Glutamatergic neuron (in vitro differentiated cells): ENCODE measurements around the gene PDE7B. TPM values are rescaled to one million over a fixed set of nuclear protein-coding genes. Genes with fewer than 3 reads are reported as not detected.

ENCODE experiments used
- DNase-seq: peaks from one replicate; pipeline ENCODE4 v3.0.0; 2022
- H3K27ac Mint-ChIP-seq: one replicate; pipeline ENCODE4 v1.8.0; 2020; ENCODE audit warnings: mild to moderate bottlenecking, mixed read lengths, inconsistent platforms; ENCODE audit not compliant: unreplicated experiment
- H3K27me3 Mint-ChIP-seq: one replicate; pipeline ENCODE4 v1.8.0; 2020; ENCODE audit warnings: mild to moderate bottlenecking, moderate library complexity, mixed read lengths, inconsistent platforms; ENCODE audit not compliant: unreplicated experiment
- H3K36me3 Mint-ChIP-seq: one replicate; pipeline ENCODE4 v1.8.0; 2020; ENCODE audit warnings: mild to moderate bottlenecking, mixed read lengths, inconsistent platforms; ENCODE audit not compliant: unreplicated experiment
- H3K4me1 Mint-ChIP-seq: one replicate; pipeline ENCODE4 v1.8.0; 2020; ENCODE audit warnings: mild to moderate bottlenecking, low read depth, mixed read lengths, inconsistent platforms; ENCODE audit not compliant: unreplicated experiment
- H3K4me3 Mint-ChIP-seq: one replicate; pipeline ENCODE4 v1.8.0; 2020; ENCODE audit warnings: mild to moderate bottlenecking, mixed read lengths, inconsistent platforms; ENCODE audit not compliant: unreplicated experiment
- H3K9me3 Mint-ChIP-seq: one replicate; pipeline ENCODE4 v1.8.0; 2020; ENCODE audit warnings: mild to moderate bottlenecking, moderate library complexity, mixed read lengths, inconsistent platforms; ENCODE audit not compliant: unreplicated experiment
- total RNA-seq: library from RNA; stranded (reverse); fragmentation: NEBNext Ultra II Directional; extraction: Animal tissue kit (Norgen Biotek cat#: 25700); gene quantifications from one replicate; pipeline ENCODE4 v1.2.1, GENCODE V29; 2021; ENCODE audit not compliant: unreplicated experiment
- TF ChIP-seq, protein P1 (sequence below): fragments of 200-600 bp; sonication (generic); IDR thresholded peaks from one replicate; pipeline ENCODE4 v1.5.0; 2021; ENCODE audit not compliant: partially characterized antibody, unreplicated experiment

The PDE7B gene
- total RNA-seq, 1 donor from 2014 or later: not detected

DNA sequence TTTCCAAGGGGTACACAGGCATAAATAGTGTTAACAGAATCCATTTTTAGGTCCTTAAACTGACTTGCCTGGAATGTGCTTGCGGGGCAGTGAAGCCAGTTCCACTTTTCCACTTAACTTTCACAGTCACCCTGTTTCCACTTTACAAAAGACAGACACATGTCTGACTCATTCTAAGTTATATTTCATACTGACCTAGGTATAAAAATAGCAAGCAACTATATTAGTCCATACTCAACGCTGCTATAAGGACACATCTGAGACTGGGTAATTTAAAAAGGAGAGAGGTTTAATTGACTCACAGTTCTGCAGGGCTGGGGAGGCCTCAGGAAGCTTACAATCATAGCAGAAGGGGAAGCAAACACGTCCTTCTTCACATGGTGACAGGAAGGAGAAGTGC lies 310.4 kb downstream of the PDE7B start:
- Mint-ChIP-seq H3K4me1 (peaks cover 3% of the 10 kb centered on the region), H3K9me3 (peaks cover 1% of the 10 kb centered on the region), H3K27me3 (no peaks in the 10 kb centered on the region), H3K4me3 (no peak overlapping the region), H3K27ac (no peak overlapping the region), H3K36me3 (peaks cover 1% of the 10 kb centered on the region)
- no peak for DNase-seq
- TF ChIP-seq, protein P1, sequence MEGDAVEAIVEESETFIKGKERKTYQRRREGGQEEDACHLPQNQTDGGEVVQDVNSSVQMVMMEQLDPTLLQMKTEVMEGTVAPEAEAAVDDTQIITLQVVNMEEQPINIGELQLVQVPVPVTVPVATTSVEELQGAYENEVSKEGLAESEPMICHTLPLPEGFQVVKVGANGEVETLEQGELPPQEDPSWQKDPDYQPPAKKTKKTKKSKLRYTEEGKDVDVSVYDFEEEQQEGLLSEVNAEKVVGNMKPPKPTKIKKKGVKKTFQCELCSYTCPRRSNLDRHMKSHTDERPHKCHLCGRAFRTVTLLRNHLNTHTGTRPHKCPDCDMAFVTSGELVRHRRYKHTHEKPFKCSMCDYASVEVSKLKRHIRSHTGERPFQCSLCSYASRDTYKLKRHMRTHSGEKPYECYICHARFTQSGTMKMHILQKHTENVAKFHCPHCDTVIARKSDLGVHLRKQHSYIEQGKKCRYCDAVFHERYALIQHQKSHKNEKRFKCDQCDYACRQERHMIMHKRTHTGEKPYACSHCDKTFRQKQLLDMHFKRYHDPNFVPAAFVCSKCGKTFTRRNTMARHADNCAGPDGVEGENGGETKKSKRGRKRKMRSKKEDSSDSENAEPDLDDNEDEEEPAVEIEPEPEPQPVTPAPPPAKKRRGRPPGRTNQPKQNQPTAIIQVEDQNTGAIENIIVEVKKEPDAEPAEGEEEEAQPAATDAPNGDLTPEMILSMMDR: no peak

DNA sequence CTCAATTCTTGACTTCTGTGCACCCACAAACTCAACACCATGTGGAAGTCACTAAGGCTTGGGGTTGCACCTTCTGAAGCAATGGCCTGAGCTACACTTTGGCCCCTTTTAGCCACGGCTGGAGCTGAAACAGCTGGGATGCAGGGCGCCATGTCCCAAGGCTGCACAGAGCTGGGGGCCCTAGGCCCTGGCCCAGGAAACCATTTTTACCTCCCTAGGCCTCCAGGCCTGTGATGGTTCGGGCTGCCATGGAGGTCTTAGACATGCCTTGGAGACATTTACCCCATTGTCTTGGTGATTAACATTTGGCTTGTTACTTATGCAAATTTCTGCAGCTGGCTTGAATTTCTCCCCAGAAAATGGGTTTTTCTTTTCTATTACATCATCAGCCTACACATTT lies 311.8 kb downstream of the PDE7B start:
- Mint-ChIP-seq H3K27ac (no peak overlapping the region), H3K4me1 (peaks cover 3% of the 10 kb centered on the region), H3K4me3 (no peak overlapping the region), H3K36me3 (peaks cover 9% of the 10 kb centered on the region), H3K9me3 (peaks cover 1% of the 10 kb centered on the region), H3K27me3 (no peaks in the 10 kb centered on the region)
- no peak for DNase-seq
- TF ChIP-seq, protein P1: no peak

DNA sequence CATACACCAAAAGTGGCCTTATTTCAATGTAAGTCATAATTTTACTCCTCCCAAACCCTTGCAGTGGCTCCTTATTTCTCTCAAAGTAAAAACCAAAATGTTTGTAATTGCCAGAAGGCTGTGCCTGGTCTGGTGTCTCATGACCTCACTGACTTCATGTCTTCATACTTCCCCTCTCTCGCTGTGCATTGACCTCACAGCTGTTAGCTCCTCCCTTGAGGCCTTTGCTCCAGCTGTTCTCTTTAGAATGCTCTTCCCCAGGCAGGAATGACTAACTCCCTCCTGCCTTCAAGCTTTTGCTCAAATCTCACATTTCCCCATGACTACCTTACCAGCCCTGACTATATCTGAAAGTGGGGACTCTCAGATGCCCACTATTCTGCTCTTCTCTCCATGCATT lies 315.3 kb downstream of the PDE7B start:
- Mint-ChIP-seq H3K4me1 (no peaks in the 10 kb centered on the region), H3K27ac (no peak overlapping the region), H3K9me3 (peaks cover 1% of the 10 kb centered on the region), H3K36me3 (peaks cover 9% of the 10 kb centered on the region), H3K4me3 (no peak overlapping the region), H3K27me3 (no peaks in the 10 kb centered on the region)
- TF ChIP-seq, protein P1: no peak
- no peak for DNase-seq

DNA sequence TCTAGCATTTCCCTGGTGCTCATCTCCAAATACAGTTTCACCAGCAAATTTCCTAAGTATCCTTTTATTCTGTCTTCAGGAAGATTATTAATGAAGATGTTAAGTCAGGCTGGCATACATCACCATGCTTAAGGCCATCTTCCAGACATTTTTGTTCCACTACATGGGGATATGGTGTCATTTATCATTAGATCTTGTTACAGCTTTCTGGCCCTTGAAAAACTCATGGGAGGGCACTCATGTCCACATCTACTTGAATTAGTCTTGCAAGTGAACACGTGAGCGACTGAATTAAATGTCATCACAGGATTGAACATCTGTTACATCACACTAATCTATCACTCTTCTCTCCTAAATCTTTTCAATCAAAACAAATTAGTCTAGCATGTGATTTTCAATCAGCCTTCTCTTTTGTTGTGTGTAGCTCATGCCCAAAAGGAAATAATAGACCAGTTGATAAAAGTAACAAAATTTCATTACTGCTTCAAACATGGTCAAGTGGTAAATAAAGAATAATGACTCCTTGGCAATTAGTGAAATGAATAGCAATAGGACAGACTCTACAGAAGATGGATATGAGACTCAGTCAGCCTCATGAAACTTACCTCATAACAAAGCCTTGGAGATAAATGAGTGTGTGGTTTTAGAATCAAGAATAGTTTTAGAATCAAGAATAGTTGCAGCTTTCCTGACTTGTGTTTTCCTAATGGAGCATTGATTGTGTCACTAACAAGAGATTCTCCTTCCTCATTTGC lies 318.1 kb downstream of the PDE7B start:
- Mint-ChIP-seq H3K4me1 (no peaks in the 10 kb centered on the region), H3K27ac (no peak overlapping the region), H3K27me3 (no peaks in the 10 kb centered on the region), H3K9me3 (no peaks in the 10 kb centered on the region), H3K4me3 (no peak overlapping the region), H3K36me3 (peaks cover 9% of the 10 kb centered on the region)
- DNase-seq: no peak
- TF ChIP-seq, protein P1: no peak

DNA sequence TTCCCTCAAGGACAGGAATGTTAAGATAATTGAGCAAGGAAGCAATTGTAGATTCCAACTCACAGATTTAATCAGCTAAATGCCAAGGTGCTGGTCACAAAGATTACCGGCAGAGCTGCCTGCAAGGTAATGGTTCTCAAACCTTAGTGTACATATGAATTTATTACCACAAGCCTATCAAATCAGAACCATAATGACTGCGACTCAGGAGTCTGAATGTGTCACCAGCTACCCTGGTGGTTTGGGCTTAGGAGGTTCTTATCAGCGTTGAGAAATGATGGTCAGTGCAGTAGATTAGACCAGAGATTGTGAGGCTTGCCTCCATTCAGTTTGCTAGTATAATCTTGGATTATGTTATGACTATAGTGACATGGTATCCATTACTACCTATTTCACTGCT lies 319.7 kb downstream of the PDE7B start:
- H3K9me3 Mint-ChIP-seq: no peaks in the 10 kb centered on the region
- no peak for DNase-seq
- H3K27ac Mint-ChIP-seq: no peak overlapping the region
- no peaks in the 10 kb centered on the region for H3K27me3 Mint-ChIP-seq
- peaks cover 9% of the 10 kb centered on the region for H3K36me3 Mint-ChIP-seq
- TF ChIP-seq, protein P1: no peak
- no peaks in the 10 kb centered on the region for H3K4me1 Mint-ChIP-seq
- no peak overlapping the region for H3K4me3 Mint-ChIP-seq
